GM19468 (cell line): Measurements from ENCODE around the gene RMND5A.

Source experiments
- ATAC-seq: cut with Tn5 transposase; IDR thresholded peaks from one replicate; pipeline ENCODE4 v1.9.1; 2021; ENCODE audit warnings: mild to moderate bottlenecking, moderate library complexity, moderate number of reproducible peaks; ENCODE audit not compliant: unreplicated experiment; ENCODE audit errors: extremely low read depth

RMND5A gene, protein sequence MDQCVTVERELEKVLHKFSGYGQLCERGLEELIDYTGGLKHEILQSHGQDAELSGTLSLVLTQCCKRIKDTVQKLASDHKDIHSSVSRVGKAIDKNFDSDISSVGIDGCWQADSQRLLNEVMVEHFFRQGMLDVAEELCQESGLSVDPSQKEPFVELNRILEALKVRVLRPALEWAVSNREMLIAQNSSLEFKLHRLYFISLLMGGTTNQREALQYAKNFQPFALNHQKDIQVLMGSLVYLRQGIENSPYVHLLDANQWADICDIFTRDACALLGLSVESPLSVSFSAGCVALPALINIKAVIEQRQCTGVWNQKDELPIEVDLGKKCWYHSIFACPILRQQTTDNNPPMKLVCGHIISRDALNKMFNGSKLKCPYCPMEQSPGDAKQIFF

GRCh38 chr2:86719637-86720539, at the start of gene RMND5A:
Gene RMND5A, plus strand, starts transcription at chr2:86720291. Its CDS starts 377 bp downstream, at chr2:86720668.
- ATAC-seq, result peak; percentile 84

DNA sequence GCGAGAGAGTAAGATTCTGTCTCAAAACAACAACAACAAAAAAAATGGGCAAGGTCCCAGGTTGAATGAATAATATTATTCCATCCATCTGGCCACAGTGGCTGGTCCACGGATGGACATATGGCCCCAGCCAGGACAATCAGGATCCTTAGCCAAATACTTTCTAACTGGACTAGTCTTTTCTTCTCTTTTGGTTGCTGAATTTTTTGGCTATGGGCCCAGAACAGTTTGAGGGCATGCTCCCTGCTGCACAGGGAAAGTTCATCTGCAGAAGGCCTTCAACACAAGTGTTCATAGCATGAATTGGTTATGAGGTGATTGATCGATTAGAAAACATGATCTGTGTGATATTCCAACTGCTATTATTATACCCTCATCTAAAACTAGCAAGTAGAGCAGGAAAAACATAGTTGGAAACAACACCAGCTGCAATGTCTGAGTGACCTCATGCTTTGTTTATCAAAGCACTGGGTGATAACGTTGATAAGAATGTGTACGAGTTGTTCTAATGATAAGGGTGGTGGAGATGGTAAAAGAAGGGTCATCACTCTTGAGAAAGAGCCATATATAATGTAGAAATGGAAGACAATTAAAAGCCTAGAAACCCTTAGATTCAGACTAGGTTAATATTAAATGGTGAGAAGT, 48.6 kb upstream of the RMND5A start:
- ATAC-seq, result no peak

- no peak for ATAC-seq
Observed at GRCh38 chr2:86672027-86672545, 48.0 kb upstream of the RMND5A start.

GRCh38 chr2:86673011-86673410, 47.1 kb upstream of the RMND5A start:
- no peak for ATAC-seq

DNA sequence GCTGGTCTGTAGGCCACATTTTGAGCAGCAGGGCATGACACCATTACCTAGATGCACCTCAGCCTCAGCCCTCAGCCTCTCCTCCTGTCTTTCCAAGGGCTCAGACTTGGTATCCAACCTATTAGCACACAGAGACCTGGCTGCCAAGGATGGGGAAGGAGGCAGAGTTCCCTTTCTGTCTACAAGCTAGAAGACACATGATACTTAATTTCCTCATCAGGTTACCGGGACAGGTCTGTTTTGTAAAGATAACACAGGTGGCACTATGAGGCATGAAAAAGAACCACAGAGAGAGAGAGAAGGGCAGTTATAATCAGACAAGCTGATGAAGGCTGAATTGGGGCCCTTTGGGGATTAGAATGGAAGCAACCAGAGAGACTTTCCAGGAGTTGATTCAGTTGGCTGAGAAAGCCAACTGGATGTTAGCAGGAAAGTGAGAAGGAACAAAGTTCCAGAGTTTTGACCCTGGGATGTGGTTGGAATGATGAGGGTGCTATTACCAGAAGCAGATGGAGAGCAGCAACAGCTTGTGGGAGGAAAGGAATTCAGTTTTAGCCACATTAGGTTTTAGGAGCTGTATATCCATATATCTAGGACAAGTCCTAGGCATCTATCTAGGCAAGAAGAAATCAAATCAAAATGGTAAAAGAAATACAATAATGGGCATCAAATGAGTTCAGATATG, 46.0 kb upstream of the RMND5A start:
- no peak for ATAC-seq

GRCh38 chr2:86675104-86675503, 45.0 kb upstream of the RMND5A start:
- ATAC-seq, result no peak

DNA sequence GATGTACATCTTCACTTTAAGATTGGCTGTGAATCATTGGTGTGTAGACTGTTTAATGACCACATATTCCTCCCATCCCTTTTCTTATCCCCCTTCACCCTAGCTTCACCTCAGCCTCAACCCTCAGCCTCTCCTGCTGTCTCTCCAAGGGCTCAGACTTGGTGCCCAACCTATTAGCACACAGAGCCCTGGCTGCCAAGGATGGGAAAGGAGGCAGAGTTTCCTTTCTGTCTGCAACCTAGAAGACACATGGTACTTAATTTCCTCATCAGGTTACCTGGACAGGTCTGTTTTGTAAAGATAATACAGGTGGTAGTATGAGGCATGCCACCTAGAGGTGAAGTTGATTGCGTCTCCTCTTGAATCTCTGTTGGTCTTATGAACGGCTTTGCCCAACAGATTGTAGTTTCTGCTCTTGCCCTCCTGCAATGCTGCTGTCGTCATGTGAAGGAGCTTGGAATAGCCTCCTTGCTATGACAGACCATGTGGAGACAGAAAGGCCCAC, 44.5 kb upstream of the RMND5A start:
- ATAC-seq, result no peak

DNA sequence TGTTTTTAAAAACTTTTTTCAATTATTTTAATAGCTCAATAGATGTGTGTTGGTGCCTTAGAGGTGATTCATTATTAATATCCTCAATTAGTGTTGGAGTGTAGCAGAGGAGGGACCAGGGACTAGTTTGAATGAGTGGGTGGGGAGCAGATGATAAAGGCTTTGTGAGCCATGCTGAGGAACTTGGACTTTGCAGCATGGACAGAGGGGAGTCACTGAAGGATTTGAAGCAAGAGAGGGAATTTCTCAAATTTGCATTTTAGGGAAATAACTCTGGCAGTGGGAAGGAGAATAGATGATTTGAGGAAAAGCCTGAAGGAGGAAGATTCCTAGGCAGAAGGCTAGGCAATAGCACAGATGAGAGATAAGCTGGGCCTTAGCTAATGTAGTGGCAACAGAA, 42.3 kb upstream of the RMND5A start:
- ATAC-seq, result no peak

DNA sequence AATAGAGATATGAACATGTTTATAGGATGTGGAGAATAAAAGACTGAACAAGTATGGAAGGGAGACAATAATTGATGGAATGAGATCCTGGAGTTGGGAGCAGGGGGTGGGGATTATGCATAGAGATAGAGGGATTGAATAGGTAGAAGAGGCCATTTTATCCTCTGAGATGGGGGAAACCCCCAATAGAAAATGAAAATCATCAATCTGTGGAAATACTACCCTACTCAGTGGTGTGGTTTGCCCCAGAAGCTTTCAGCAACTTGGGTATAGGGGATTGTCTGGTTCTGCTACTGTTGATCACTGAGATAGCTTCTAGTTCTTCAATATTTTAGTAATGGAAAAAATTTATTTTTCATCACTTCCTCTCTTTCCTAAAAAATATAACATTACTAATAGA, 41.1 kb upstream of the RMND5A start:
- ATAC-seq, result no peak

DNA sequence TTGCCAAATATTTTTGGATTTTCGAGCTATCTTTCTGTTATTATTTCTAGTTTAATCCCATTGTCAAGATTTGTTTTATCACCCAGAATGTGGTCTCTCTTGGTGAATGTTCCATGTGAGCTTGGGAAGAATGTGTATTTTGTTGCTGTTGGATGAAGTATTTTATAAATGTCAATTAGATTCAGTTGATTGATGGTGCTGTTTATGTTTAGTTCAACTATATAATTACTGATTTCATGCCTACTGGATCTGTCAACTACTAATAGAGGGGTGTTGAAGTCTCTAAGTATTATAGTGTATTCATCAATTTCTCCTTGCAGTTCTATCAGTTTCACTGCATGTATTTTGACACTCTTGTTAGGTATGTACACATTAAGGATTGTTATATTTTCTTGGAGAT, 34.7 kb upstream of the RMND5A start:
- no peak for ATAC-seq

DNA sequence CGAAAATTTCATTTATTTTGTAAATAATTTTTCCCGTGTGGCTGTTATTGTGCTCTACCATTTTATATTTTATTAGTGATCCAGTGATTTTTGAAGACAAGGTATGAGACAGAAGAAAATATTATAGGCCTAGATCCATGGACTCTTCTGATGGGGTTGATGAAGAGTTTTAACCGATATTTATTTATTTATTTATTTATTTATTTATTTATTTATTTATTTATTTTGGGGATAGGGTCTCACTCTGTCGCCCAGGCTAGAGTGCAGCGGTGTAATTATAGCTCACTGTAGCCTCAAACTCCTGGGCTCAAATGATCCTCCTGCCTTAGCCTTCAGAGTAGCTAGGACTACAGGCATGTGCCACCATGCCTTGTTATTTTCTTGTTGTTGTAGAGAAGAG, 33.6 kb upstream of the RMND5A start:
- ATAC-seq, result no peak

DNA sequence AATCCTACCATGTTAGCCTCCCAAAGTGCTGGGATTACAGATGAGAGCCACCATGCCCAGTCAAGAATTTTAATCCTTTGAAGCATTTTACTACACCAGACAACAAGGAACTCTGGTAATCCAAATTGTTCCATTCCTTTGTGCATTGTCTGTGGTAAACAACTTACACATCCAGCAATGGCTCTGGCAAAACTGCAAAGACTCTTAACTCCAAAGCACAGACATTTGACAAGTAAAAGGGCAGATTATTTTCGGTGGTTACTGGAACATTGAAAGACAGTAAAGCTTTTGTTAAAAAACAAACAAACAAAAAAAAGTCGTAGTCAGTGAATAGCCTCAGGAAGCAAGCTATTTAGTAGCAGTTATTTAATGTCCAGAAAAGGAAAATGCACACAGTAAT, 33.2 kb upstream of the RMND5A start:
- ATAC-seq, result no peak

DNA sequence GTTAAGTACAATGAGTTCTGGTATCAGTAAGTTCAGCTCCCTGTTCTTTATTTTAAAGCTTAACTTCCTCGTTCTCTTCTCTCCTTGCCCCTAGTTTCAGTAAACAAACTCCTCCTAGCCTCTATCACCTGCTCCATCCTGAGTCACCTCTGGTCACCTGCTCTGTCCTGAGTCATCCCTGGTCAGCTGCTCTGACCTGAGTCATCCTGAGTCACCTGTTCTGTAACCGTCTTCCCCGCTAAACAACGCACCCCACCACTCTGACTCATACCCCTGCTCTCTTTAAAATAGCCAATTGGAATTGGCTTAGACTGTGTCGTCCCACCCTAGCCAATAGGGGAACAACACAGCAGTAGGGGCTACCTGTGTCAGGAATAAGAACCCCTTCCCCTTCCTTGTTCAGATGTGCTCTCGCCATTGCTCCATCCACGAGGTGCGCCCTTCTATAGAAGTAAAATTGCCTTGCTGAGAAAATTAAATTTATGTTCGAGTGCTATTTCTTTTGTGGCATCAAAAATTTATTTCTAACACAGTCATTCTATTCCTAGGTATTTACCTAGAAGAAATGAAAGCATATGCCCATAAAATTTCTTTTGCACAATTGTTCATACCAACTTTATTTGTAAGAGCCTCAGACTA, 24.9 kb upstream of the RMND5A start:
- ATAC-seq, result no peak

DNA sequence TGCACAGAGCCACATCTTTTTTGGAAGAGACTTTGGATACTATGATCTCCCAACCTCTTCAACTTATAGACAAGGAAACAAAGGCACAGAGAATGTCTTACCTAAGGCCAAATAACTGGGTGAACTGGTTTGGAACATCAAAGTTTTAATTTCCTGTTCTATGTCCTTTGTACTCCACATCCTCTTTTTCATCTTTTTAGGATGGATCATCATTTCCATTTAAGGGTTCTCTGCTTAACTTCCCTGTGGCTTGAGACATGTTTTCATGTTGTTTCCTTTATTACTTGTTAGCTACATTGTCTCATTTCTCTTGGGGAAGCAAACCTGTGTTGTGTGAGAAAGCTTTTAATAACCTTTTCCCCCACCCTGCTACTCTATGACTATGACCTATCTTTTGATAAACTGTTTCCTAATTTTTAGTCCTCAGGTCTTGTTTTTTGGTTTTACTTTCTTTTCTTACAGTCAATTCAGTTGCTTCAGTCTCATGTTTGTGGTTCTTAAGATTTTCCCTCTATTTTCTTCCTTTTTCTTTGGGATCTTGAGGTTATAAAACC, 22.5 kb upstream of the RMND5A start:
- ATAC-seq, result no peak

DNA sequence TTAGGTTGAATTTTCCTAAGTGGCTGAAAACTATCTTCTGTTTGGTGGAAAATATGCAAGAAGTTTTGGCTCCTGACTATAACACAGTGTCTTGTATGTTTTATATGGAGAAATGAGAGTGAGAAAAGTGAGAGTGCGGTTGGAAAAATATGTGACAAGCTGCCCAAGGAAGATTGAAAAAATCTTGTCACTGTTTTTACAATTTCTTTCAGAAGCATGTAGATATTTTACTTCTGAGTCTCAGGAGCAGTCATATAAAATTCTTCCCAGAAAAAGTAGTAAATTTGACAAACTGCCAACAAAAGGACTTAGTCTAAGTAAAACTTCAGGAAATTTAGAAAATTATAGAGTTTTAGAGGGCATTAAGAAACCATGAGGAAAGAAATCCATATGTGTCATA, 19.4 kb upstream of the RMND5A start:
- no peak for ATAC-seq

DNA sequence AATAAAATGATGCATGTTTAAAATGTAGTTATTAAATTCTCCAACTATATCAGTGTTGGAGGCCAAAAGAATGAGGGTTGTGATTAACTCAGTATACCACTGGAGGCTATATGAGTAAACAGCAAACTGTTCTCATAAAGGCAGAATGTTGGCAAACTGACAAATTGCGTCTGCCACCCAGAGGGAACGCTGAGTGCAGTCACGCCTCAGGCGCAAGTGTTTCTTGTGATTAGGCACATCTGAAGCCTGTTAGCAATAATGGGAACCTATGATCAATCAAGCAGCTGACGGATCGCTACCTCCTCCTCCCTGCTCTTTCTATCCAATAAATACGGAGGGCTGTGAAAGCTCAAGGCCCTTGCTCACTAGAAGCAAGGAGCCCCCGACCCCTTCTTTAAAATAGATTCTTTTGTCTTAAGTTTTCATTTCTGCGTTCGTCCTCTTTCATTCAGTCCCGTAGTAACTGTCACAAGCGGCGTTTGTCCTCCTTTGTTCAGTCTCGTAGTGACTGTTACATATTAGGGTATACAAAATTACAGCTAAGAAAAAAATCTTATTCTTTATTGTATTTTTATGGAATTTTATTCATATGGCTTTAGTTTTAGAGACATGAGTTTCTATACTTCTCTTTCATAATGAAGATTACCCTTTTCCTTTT, 16.3 kb upstream of the RMND5A start:
- ATAC-seq, result no peak

DNA sequence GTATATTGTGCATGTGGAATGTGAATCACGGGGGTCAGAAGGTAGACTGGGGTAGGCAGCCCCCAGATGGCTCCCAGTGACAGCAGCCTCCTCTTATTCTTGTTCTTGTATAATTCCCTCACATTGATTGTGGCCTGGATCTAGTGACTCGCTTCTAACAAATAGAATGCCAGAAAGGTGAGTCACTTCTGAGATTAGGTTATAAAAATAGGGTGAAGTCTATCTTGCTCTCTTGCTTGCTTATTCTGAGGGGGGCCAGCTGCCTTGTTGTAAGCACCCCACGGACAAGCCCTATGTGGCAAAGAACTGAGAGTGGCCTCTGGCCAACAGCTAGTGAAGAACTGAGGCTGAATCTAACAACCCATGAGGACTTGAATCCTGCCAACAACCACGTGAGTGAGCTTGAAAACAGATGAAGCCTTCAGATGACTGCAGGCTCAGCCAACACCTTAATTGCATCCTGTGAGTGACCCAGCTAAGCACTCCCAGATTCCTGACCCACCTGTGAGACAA, 15.6 kb upstream of the RMND5A start:
- no peak for ATAC-seq

DNA sequence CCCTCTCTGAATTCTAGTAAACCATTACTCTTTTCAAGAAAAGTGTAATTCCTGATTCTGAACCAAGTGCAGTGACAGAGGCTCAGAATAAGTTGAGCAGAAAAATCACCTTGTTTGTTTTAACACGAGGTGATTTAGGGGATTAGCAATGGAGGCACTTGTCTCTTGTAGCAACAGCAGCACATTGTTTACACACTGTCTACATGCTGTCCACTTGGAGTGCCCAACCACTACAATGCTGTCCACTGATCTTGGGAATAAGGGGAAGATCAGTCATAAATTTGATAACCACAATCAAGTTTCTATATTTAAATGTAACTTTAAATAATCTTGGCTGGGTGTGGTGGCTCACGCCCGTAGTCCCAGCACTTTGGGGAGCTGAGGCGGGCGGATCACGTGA, 13.9 kb upstream of the RMND5A start:
- ATAC-seq, result no peak
